SW 1271 (cell line): ENCODE results near the gene CACNG8.
A peak's percentile ranks its signal among the peaks of the same experiment; 100 is the strongest.
"Not testable (repeated sequence)": the region's sequence is repeated elsewhere in the genome, so short reads cannot be mapped to it uniquely, and the experiment has no call there.

Experiments
- DNase-seq, 2 experiments: peaks; one replicate each; lab custom pipeline; 2025; lab: John Stamatoyannopoulos, UW

Gene CACNG8

DNA sequence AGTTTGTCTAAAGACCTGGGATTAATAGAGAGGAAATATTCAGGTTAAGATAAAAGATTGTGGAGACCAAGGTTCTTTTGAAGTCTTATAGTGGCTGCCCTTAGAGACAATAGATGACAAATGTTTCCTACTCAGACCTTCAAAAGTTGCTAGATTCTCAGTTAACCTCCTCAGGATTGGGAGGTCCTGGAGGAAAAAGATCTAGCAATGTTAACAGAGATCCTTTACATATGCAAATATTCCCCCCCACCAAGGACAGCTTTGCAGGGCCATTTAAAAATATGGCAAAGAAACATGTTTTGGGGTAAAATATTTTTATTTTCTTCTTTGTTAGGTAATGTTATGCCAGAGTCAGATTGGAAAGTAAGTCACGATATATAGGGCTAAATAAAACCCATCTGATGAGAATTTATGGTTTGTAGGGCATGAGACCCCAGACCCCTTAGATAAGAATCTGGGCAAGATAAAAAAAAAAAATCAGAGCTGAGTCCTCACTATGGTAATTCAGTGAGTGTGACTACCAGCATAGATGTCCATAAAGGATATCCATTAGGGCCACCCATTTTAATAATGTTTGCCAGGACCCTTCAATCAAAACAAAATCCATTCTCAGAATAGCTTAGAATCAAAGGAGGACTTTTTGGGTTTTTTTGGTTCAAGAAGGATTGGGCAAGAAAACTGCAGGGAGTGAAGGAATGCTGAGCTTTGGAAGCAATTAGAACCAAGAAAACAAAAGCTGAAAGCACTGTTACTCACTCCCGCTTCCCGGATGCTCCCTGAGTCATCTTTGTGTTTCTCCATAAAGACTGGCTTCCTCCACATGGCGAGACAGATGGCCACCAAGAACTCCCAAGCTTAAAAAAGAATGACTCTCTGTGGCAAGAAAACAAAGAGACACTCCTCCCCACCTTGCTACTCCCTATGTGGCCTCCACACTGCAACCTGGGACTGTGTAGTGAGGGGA lies 72.8 kb downstream of the CACNG8 start:
- DNase-seq = peak; percentile 54 to 88

- not testable (repeated sequence) for DNase-seq
Measured at GRCh38 chr19:54036542-54036941, 73.8 kb downstream of the CACNG8 start.
